Fibroblast of villous mesenchyme (primary cell): Measurements from ENCODE around the gene EPN2. TPM values are rescaled to one million over a fixed set of nuclear protein-coding genes. Genes with fewer than 3 reads are reported as not detected.
A peak's percentile ranks its signal among the peaks of the same experiment; 100 is the strongest.

Source experiments
- DNase-seq: peaks from one replicate; pipeline ENCODE4 v3.0.0-alpha.2; 2010; ENCODE audit warnings: low read depth
- H3K4me3 ChIP-seq: 2 replicates; pipeline ENCODE4 v1.5.1; 2011; ENCODE audit warnings: low read depth, mild to moderate bottlenecking, low read length
- total RNA-seq: library from RNA; depleted of rRNA; stranded (reverse); fragments of >200 nt; gene quantifications from 2 replicates; pipeline ENCODE4 v1.2.3, GENCODE V29; 2012
- TF ChIP-seq, protein P1 (sequence below): IDR thresholded peaks from 2 replicates; pipeline ENCODE4 v1.5.1; 2012; ENCODE audit warnings: low read depth, mild to moderate bottlenecking, low read length; ENCODE audit not compliant: insufficient read depth

The EPN2 gene
- total RNA-seq, 1 donor: 30.2 TPM

DNA sequence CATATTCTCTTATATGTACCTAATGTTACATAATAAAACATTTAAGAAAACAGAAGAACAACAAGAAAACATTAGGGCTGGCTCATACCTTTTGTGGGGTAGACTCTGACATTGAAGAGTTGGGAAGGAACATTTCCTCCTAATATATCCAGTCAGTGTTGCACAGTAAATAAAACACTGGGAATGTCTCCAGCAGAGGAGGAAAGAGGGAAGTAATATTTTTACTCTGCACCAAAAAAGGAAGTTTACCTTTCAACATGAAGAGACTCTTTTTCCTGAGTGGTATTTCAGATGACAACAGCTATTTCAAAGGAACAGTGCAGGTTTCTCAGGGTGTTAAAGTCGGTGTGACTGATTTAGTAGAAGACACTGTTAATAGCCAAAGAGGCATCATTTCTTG is 31.9 kb downstream of the EPN2 start:
- H3K4me3 ChIP-seq: no peak overlapping the region
- TF ChIP-seq, protein P1, sequence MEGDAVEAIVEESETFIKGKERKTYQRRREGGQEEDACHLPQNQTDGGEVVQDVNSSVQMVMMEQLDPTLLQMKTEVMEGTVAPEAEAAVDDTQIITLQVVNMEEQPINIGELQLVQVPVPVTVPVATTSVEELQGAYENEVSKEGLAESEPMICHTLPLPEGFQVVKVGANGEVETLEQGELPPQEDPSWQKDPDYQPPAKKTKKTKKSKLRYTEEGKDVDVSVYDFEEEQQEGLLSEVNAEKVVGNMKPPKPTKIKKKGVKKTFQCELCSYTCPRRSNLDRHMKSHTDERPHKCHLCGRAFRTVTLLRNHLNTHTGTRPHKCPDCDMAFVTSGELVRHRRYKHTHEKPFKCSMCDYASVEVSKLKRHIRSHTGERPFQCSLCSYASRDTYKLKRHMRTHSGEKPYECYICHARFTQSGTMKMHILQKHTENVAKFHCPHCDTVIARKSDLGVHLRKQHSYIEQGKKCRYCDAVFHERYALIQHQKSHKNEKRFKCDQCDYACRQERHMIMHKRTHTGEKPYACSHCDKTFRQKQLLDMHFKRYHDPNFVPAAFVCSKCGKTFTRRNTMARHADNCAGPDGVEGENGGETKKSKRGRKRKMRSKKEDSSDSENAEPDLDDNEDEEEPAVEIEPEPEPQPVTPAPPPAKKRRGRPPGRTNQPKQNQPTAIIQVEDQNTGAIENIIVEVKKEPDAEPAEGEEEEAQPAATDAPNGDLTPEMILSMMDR: no peak
- DNase-seq: no peak

DNA sequence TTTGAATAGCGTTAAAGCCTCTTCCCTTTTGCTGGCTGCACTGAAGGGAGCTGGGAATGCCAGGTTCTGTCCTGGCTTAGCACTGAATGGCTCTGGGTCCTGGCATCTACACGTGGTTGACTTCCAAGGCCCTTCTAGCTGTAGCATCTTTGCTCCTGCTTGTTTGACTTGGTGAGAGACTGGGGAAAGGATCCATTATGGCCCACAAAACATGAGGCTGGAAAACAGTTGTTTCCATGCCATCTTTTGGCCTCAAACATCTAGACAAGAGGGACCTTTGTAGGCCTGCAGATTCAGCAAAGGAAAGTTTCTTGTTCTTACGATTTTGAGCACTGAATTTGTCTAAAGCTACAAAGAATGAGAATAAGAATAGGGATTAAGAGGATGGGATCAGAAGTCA is 32.5 kb downstream of the EPN2 start:
- TF ChIP-seq, protein P1: no peak
- H3K4me3 ChIP-seq: no peak overlapping the region
- DNase-seq: no peak

DNA sequence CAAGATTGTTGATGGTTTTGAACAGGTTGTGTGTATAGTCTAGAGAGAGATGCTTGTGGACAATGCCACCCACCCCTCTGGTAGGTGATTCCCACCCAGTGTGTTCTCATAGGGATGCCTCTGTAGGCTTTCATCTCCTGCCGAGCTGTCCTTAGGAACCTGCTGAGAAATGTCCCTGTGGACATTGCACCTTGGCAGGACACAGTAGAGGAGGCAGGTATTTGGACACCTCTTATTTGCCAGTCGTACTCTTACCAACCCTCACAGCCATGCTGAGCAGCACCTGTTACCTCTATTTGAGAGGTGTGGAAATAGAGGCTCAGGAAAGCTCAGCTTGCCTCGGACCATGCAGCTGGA is 33.2 kb downstream of the EPN2 start:
- TF ChIP-seq, protein P1: no peak
- H3K4me3 ChIP-seq: no peak overlapping the region
- no peak for DNase-seq

DNA sequence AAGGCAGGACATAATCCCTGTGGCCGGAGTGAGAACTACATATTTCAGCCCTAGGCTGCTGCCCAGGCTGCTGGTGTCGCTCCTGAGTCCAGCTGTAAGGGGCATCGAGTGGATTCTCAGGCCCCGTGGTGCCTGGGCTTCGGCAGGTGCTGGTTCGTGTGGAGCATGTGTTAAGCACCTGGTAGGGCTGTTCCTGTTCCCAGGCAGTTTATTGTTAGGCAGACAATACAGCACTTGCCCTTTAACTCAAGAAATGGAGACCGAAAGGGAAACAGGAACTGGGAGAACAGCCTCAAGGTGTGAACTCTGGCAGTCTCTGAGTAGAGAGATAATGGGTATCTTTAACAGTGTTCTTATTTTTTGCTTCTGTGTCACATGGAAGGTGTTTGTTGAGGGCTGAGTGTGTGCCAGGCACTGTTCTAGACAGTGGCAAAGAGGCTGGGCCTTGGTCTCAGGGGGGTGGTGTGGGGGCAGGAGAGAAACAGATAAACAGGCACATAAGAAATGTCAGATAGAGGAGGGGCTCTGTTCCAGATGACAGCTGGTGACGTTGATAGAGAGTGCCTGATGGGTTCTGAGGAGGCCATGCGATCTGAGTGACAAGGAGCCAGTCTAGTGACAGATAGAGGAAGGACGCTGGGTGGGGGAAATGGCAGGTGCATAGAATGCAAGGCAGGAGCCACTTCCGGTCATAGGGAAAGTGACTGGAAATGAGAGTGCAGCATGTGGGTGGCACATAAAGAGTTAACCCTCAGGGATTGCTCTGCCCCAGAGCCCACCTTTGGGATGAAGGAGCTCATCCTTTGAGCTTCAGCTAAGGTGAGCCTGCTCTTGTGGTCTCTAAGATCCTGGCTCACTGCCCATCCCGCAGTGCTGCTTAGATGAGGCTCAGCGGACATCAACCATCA is 33.8 kb downstream of the EPN2 start:
- no peak overlapping the region for H3K4me3 ChIP-seq
- TF ChIP-seq, protein P1: peak; percentile 16
- no peak for DNase-seq

DNA sequence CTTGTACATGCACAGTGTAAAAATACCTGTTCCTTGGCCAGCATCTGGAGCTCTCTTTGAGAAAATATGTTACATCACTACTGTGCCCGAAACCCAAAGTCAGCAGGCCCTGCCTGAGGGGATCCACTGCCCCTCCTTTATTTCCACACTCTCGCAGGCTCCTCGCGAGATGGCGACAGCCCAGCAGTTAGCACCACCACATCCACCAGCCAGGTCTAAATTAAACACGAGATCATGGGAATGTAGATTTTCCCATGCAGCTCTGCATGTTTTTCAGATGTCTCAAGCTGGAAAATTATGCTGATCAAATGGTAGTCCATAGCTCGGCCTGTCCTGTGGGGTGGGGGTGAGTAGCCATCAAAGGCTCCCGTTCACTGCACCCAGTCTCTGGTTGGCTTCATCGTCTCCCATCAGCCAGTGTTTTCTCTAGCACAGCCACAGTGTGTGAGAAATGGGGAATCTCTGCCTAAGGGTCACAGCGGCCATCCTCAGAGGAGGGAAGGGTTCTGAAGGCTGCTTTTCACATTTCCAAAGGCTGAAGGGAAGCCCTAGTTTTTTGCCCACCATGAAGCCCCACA is 34.7 kb downstream of the EPN2 start:
- TF ChIP-seq, protein P1: no peak
- no peak overlapping the region for H3K4me3 ChIP-seq
- DNase-seq: peak; percentile 26

DNA sequence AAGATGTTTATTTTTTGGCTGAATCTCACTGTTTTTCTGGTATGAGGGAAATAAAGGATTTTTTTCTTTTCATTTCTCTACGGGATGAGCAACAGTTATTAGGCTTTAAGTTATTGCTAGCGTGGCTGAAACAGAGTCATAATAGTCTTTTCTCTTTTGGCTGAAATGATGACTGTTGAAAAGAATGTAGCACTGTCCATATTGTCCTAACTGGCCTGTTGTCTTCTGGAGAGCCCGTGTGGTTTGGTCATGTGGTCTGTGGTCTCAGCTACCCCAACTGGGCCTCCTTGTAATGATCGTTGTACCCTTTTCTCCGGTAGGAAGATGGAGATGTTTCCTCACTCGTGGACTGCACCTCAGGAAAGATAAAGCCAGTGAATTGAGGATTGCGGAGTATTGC is 36.6 kb downstream of the EPN2 start:
- H3K4me3 ChIP-seq: no peak overlapping the region
- DNase-seq: no peak
- TF ChIP-seq, protein P1: no peak
